ENCODE data around the gene SERPINA4.

Gene SERPINA4

GRCh38 chr14:94542811-94543440 is 18.3 kb upstream of the SERPINA4 start:
- TF ChIP-seq CTCF (IDR thresholded peaks at IDR 0.05) = no peak
- no peak overlapping the region for H3K27ac ChIP-seq
- DNase-seq (ENCODE audit: low spot score) = no peak
- no peak overlapping the region for H3K4me3 ChIP-seq

DNA sequence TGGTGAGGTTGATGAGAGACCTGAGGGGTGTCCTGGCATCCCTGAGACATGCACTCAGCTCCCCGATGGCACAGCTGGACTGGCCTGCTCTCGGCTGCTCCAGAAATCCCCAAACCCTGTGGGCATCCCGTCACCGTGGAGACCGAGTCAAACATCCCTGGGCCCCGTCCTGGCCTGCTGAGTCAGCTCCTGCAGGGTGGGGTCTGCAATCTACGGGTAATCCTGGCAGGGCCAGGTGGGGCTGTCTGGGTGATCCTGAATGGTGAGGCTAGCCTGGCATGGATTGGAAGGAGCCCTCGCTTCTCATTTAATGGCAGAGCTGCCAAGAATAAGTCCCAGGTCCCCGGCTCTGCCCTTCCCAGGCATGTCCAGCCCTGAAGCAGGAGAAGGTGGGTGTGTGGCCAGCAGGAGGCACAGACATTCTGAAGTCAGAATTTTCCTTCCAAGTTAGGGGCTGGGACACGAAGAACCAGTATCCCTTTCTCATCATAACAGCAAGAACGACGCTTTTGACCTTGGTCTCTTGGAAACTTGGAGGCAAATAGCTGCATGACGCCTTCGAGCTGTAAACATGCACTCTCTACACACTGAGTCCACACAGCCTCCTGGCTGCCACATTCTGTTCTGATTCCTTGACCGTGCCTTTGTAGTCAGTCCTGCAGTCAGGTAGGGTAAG is 17.7 kb upstream of the SERPINA4 start:
- DNase-seq (ENCODE audit: low spot score) = no peak
- H3K27ac ChIP-seq = no peak overlapping the region
- TF ChIP-seq CTCF (IDR thresholded peaks at IDR 0.05) = no peak

GRCh38 chr14:94544726-94545125 is 16.5 kb upstream of the SERPINA4 start:
- no peak for DNase-seq (ENCODE audit: low spot score)
- TF ChIP-seq CTCF (IDR thresholded peaks at IDR 0.05) = no peak
- H3K27ac ChIP-seq = no peak overlapping the region
- no peak overlapping the region for H3K4me3 ChIP-seq

More for the DNA sequence above, 17.7 kb upstream of the SERPINA4 start:
- no peak overlapping the region for H3K4me3 ChIP-seq

GRCh38 chr14:94545131-94545841 is 16.0 kb upstream of the SERPINA4 start:
- DNase-seq (ENCODE audit: low spot score) = no peak
- no peak overlapping the region for H3K4me3 ChIP-seq
- H3K27ac ChIP-seq = no peak overlapping the region
- TF ChIP-seq CTCF (IDR thresholded peaks at IDR 0.05) = no peak

DNA sequence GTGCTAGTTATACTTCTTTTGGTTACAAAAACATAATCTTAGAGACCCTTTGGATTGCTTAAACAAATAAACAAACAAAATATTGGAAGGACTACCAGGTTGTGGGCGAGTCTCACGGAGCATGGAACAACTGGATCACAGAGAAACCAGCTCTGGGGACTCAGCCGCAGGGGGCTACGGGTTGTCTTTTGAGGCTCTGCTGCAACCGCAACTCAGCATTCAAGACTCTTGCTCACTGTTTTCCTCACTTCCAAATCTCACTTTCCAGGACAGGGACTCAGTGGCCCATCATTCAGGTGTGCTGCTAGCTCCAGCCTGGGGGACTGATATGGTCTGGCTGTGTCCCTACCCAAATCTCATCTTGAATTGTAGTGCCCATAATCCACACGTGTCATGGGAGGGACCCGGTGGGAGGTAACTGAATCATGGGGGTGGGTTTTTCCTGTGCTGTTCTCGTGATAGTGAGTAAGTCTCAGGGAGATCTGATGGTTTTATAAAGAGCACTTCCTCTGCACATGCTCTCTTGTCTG is 14.0 kb upstream of the SERPINA4 start:
- H3K4me3 ChIP-seq = no peak overlapping the region
- no peak for DNase-seq (ENCODE audit: low spot score)

GRCh38 chr14:94547726-94548125 is 13.5 kb upstream of the SERPINA4 start:
- DNase-seq (ENCODE audit: low spot score) = no peak
- Histone ChIP-seq H3K4me3 (no peak overlapping the region), H3K27ac (no peak overlapping the region)
- TF ChIP-seq CTCF (IDR thresholded peaks at IDR 0.05) = no peak

More for the DNA sequence above, 14.0 kb upstream of the SERPINA4 start:
- H3K27ac ChIP-seq = no peak overlapping the region
- TF ChIP-seq CTCF (IDR thresholded peaks at IDR 0.05) = no peak
